ENCODE results near the gene GNG4.

Gene GNG4

GRCh38 chr1:235649368-235650163 is at the start of gene GNG4:
Gene GNG4 (minus strand): TSS chr1:235649784. CDS start chr1:235583838, 65,946 bp downstream.
- DNase-seq (peak; percentile 50), ATAC-seq (peak; percentile 58)

- DNase-seq: no peak
These were observed 47.9 kb upstream of the GNG4 start for GRCh38 chr1:235697508-235697907.

GRCh38 chr1:235689356-235689755 is 39.8 kb upstream of the GNG4 start:
- ATAC-seq: no peak
- no peak for DNase-seq

More at GRCh38 chr1:235697508-235697907, 47.9 kb upstream of the GNG4 start:
- peak; percentile 98 for ATAC-seq

GRCh38 chr1:235688096-235688495 is 38.5 kb upstream of the GNG4 start:
- DNase-seq (no peak), ATAC-seq (no peak)

GRCh38 chr1:235683653-235684052 is 34.1 kb upstream of the GNG4 start:
- ATAC-seq: no peak
- DNase-seq: no peak

- ATAC-seq (no peak), DNase-seq (no peak)
These were observed 32.6 kb upstream of the GNG4 start for GRCh38 chr1:235682216-235682615.

GRCh38 chr1:235679644-235680043 is 30.1 kb upstream of the GNG4 start:
- ATAC-seq (no peak), DNase-seq (no peak)

GRCh38 chr1:235679005-235679404 is 29.4 kb upstream of the GNG4 start:
- DNase-seq (no peak), ATAC-seq (no peak)

- DNase-seq (no peak), ATAC-seq (no peak)
These were observed 25.7 kb upstream of the GNG4 start for GRCh38 chr1:235675152-235675890.

GRCh38 chr1:235673981-235674380 is 24.4 kb upstream of the GNG4 start:
- no peak for ATAC-seq
- DNase-seq: no peak

GRCh38 chr1:235671992-235672391 is 22.4 kb upstream of the GNG4 start:
- DNase-seq (no peak), ATAC-seq (no peak)

GRCh38 chr1:235670157-235670776 is 20.7 kb upstream of the GNG4 start:
- DNase-seq (no peak), ATAC-seq (no peak)

- no peak for ATAC-seq
- no peak for DNase-seq
These were observed 19.7 kb upstream of the GNG4 start for GRCh38 chr1:235669277-235669676.

- ATAC-seq (no peak), DNase-seq (no peak)
These were observed 14.0 kb upstream of the GNG4 start for GRCh38 chr1:235663628-235664027.

- DNase-seq (no peak), ATAC-seq (no peak)
These were observed 12.0 kb upstream of the GNG4 start for GRCh38 chr1:235661568-235661967.

GRCh38 chr1:235659186-235659771 is 9.7 kb upstream of the GNG4 start:
- no peak for ATAC-seq

GRCh38 chr1:235657747-235658526 is 8.4 kb upstream of the GNG4 start:
- DNase-seq (no peak), ATAC-seq (no peak)

More at GRCh38 chr1:235659186-235659771, 9.7 kb upstream of the GNG4 start:
- no peak for DNase-seq

GRCh38 chr1:235657269-235657668 is 7.7 kb upstream of the GNG4 start:
- no peak for DNase-seq
- ATAC-seq: no peak

- ATAC-seq: no peak
- DNase-seq: no peak
These were observed 2.8 kb upstream of the GNG4 start for GRCh38 chr1:235652364-235652763.

- no peak for DNase-seq
- no peak for ATAC-seq
These were observed 1.7 kb upstream of the GNG4 start for GRCh38 chr1:235651170-235651806.

All from stimulated activated naive CD8-positive, alpha-beta T cell treated with anti-CD3 and anti-CD28 coated beads, Interleukin-15, Interleukin-2, amounts not matched to agents 100 U/mL and 50 U/mL, for 24 hours (primary cell).